HG02642 (cell line): Measurements from ENCODE around the gene NCKAP5.
A peak's percentile ranks its signal among the peaks of the same experiment; 100 is the strongest.

ENCODE experiments used
- ATAC-seq: cut with Tn5 transposase; IDR thresholded peaks from one replicate; pipeline ENCODE4 v1.9.1; 2021; ENCODE audit warnings: mild to moderate bottlenecking; ENCODE audit not compliant: unreplicated experiment, poor library complexity

The NCKAP5 gene

GRCh38 chr2:132941296-132942020 is 626.8 kb downstream of the NCKAP5 start:
- no peak for ATAC-seq

- no peak for ATAC-seq
Measured at GRCh38 chr2:132937629-132938028, 630.6 kb downstream of the NCKAP5 start.

- peak; percentile 54 for ATAC-seq
Measured at GRCh38 chr2:132936791-132937190, 631.5 kb downstream of the NCKAP5 start.

- no peak for ATAC-seq
Measured at GRCh38 chr2:132936261-132936660, 632.0 kb downstream of the NCKAP5 start.

GRCh38 chr2:132929786-132930185 is 638.5 kb downstream of the NCKAP5 start:
- no peak for ATAC-seq

GRCh38 chr2:132923787-132924186 is 644.5 kb downstream of the NCKAP5 start:
- ATAC-seq: no peak

- no peak for ATAC-seq
Measured at GRCh38 chr2:132915812-132916549, 652.3 kb downstream of the NCKAP5 start.

GRCh38 chr2:132911726-132912724 is 656.2 kb downstream of the NCKAP5 start:
- ATAC-seq: no peak

GRCh38 chr2:132910432-132910831 is 657.8 kb downstream of the NCKAP5 start:
- no peak for ATAC-seq

GRCh38 chr2:132909427-132909826 is 658.8 kb downstream of the NCKAP5 start:
- ATAC-seq: no peak

- ATAC-seq: no peak
Measured at GRCh38 chr2:132904142-132904842, 664.0 kb downstream of the NCKAP5 start.

- ATAC-seq: no peak
Measured at GRCh38 chr2:132902626-132903025, 665.6 kb downstream of the NCKAP5 start.

GRCh38 chr2:132901661-132902060 is 666.6 kb downstream of the NCKAP5 start:
- ATAC-seq: no peak

GRCh38 chr2:132897111-132897510 is 671.2 kb downstream of the NCKAP5 start:
- ATAC-seq: no peak

- ATAC-seq: no peak
Measured at GRCh38 chr2:132896073-132896472, 672.2 kb downstream of the NCKAP5 start.

GRCh38 chr2:132891498-132891897 is 676.8 kb downstream of the NCKAP5 start:
- no peak for ATAC-seq

GRCh38 chr2:132886574-132886973 is 681.7 kb downstream of the NCKAP5 start:
- no peak for ATAC-seq

GRCh38 chr2:132884705-132885104 is 683.6 kb downstream of the NCKAP5 start:
- ATAC-seq: no peak

- ATAC-seq: no peak
Measured at GRCh38 chr2:132884292-132884691, 684.0 kb downstream of the NCKAP5 start.

- ATAC-seq: no peak
Measured at GRCh38 chr2:132883430-132883829, 684.8 kb downstream of the NCKAP5 start.
